Measurements from ENCODE around the gene EHBP1. TPM values are rescaled to one million over a fixed set of nuclear protein-coding genes. Genes with fewer than 3 reads are reported as not detected.

The EHBP1 gene
- polyA plus RNA-seq, 6 donors from 2014 or later, result 1.4 to 18.3 (median 16.2) TPM

DNA sequence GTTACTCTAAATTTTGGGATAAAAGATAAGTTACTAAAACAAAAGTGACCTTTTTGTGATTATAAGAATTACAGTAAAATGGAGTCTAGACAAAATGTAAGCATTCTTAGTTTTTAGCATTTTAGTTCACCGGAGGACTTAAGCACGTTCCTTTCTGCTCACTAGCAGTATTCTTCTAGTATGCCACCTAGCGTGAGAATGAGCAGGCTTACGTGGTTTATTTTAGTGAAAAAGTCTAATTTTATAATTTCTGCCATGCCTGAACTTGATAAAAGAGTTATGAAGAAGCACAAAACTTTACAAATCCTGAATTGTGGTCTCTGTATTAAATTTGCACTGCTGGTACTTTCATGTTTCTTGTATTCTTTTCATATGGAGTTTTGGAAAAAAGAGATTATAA lies 332.5 kb downstream of the EHBP1 start:
- Mint-ChIP-seq H3K9me3 (no peaks in the 10 kb centered on the region), H3K4me3 (no peak overlapping the region), H3K27ac (no peak overlapping the region), H3K4me1 (no peaks in the 10 kb centered on the region), H3K27me3 (peaks cover 0 to 4% (median 0%) of the 10 kb centered on the region in 3 donors), H3K36me3 (peaks cover 0 to 18% of the 10 kb centered on the region in 2 donors)
- no peak for ATAC-seq (ENCODE audit: low read depth in 2 of 2)
- DNase-seq, result no peak

DNA sequence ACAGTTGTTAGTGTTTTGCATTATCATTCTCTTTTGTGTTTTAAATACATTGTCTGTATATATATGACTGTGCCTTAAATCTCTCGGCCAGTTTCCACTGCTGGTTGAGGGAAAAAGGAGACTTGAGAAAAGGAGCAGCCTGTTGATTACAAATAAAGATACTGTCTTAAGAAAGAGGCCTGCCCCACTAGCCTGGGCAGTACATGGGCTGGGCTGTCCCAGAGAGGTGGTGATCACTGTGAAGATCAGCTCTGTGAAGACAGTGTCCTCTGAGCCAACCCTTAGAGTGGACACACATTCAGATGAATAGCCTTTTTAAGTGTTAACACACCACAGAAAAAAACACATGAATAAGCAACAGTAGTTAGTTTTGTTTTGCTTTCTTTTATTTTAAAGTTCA lies 335.1 kb downstream of the EHBP1 start:
- Mint-ChIP-seq H3K9me3 (peaks cover 0 to 2% (median 0%) of the 10 kb centered on the region in 7 donors), H3K36me3 (peaks cover 20 to 29% of the 10 kb centered on the region in 2 donors), H3K4me1 (no peaks in the 10 kb centered on the region), H3K27me3 (peaks cover 21 to 26% (median 22%) of the 10 kb centered on the region in 3 donors), H3K4me3 (no peak overlapping the region), H3K27ac (no peak overlapping the region)
- DNase-seq, result no peak
- ATAC-seq (ENCODE audit: low read depth in 2 of 2), result no peak

- Mint-ChIP-seq H3K4me1 (peaks cover 0 to 3% (median under 1%) of the 10 kb centered on the region in 3 donors), H3K36me3 (peaks cover 24 to 31% of the 10 kb centered on the region in 2 donors), H3K27ac (no peak overlapping the region)
These were observed 336.1 kb downstream of the EHBP1 start for GRCh38 chr2:63041592-63041991.

DNA sequence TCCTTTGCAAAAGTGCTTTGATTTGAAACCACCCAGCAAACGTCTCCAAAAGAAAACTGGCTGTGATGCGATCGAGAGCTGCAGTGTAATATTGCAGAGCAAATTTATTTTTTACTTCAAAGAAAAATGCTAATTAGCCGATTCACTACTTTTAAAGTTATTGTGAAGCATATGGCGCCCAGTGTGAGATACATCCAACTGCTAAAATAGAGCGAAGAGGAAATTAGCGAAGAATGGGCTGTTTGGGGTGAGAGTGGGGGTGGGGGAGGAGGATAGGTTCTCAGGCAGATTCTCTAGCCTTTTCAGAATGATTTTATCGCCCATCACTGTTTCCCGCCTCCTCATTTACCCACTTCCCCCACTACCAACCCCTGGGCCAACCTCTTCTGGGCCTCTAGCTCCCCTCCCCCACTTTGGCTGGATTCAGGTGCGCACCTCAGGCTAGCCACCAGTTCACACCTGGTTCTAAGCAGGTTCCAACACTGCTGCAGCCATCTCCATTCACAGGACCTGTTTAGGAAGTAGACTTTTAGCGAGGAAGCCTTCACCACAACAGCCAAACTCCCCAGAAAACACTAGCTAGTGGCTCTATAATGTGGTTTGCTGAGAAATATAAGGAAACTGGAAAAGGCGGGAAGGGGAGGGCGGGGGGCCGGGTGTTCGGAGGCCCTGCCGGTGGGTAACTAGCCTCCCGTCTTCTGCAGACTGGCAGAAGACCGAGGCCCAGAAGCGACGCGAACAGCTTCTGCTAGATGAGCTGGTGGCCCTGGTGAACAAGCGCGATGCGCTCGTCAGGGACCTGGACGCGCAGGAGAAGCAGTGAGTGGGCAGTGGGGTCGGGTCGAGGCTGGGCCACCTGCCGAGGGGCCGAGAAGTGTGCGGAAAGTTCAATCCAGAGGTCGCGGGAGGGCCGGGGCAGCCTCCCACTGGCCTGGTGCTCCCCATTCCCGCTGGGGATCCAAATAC lies 339.1 kb downstream of the EHBP1 start:
- ATAC-seq (ENCODE audit: low read depth in 2 of 2) (no peak), DNase-seq (no peak)
- Mint-ChIP-seq H3K27me3 (peaks cover 56 to 61% (median 56%) of the 10 kb centered on the region in 3 donors), H3K4me3 (peak overlapping the region in 1 of 8 donors; percentile 33), H3K36me3 (peaks cover 19 to 33% of the 10 kb centered on the region in 2 donors), H3K27ac (no peak overlapping the region), H3K4me1 (peaks cover 16 to 30% (median 27%) of the 10 kb centered on the region in 3 donors), H3K9me3 (peaks cover 0 to 4% (median 0%) of the 10 kb centered on the region in 7 donors)

More at GRCh38 chr2:63041592-63041991, 336.1 kb downstream of the EHBP1 start:
- Mint-ChIP-seq H3K9me3 (peaks cover 0 to 2% (median 0%) of the 10 kb centered on the region in 7 donors), H3K4me3 (no peak overlapping the region), H3K27me3 (peaks cover 31 to 36% (median 32%) of the 10 kb centered on the region in 3 donors)
- DNase-seq, result no peak
- no peak for ATAC-seq (ENCODE audit: low read depth in 2 of 2)

DNA sequence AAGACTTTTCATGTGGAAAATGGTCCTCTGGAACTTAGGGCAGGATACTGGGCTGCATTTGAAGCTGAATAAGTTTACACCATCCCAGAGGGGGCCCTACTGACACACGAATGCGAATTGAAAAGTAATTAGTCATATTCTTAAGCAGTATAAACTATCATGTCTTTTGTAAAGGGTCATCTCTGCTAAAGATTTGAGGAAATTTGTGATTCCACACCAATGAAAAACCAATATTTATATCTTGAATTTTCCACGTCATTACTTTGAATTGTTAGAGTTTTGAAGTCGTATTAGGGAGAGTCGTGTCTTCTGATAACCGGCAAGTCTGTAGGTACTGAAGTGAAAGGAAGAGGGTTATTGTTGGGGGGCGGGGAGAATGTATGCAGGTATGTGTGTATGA lies 341.0 kb downstream of the EHBP1 start:
- no peak for ATAC-seq (ENCODE audit: low read depth in 2 of 2)
- Mint-ChIP-seq H3K27me3 (peaks cover 67 to 76% (median 71%) of the 10 kb centered on the region in 3 donors), H3K4me1 (peaks cover 25 to 45% (median 35%) of the 10 kb centered on the region in 3 donors), H3K4me3 (peak overlapping the region in 4 of 8 donors; percentile 82 to 91 (median 90)), H3K9me3 (peaks cover 0 to 6% (median 1%) of the 10 kb centered on the region in 7 donors), H3K36me3 (peaks cover 14 to 33% of the 10 kb centered on the region in 2 donors), H3K27ac (no peak overlapping the region)
- DNase-seq, result no peak

- Mint-ChIP-seq H3K4me3 (peak overlapping the region; percentile 74 to 91 (median 85)), H3K9me3 (peaks cover 0 to 6% (median 1%) of the 10 kb centered on the region in 7 donors), H3K4me1 (peaks cover 25 to 46% (median 35%) of the 10 kb centered on the region in 3 donors), H3K27me3 (peaks cover 67 to 80% (median 71%) of the 10 kb centered on the region in 3 donors), H3K36me3 (peaks cover 14 to 33% of the 10 kb centered on the region in 2 donors), H3K27ac (peak overlapping the region in 2 of 6 donors; percentile 62 to 88)
- ATAC-seq (ENCODE audit: low read depth in 2 of 2), result no peak
- DNase-seq, result no peak
These were observed 341.4 kb downstream of the EHBP1 start for GRCh38 chr2:63046961-63047320.

DNA sequence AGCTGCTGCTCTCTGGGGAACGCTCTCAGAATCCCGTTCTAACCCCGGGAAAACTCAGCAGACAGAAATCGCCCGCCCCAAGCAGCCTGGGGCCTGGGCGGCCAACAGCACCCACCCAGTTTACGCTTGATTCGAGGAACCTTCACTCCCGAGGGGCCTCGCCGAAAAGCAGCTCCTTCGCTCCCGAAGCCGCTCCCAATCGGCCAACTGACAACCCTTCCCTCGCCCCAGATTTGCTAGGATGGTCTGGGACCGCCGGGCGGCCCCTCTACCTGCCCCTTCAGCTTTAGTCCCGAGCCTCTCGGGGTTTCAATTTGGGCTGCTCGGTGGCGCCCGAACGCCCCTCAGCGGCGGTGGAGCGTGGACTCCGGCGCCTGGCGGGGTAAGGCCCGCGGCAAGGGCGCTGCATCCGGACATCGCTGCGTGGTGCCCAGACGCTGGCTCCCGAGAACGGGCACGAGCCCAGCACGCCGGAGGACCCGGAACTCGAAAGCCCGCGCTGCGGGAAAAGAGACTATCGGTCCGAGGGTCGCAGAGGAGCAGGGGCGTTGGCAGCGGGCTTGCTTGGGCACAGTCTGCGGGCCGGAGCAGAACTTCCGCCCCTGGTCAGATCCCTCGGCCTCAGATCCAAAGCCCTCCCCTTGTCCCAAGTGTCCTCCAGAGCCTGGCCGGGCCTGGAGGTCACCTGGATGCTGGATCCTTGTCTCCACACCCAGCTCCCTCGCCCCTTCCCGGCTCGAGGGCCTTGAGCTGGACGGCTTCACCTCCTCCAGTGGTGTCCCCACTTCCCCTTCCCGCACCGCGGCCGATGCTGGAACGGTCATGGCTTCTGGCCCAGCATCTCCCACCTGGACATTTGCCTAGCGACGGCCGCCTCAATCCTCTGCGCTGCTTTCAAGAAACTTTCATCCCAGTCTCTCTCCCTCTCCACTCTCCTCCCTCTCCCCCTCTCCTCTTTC lies 342.1 kb downstream of the EHBP1 start:
- peaks cover 14 to 33% of the 10 kb centered on the region in 2 donors for H3K36me3 Mint-ChIP-seq
- peaks cover 0 to 9% (median 1%) of the 10 kb centered on the region in 7 donors for H3K9me3 Mint-ChIP-seq
- peak overlapping the region; percentile 74 to 91 (median 85) for H3K4me3 Mint-ChIP-seq
- DNase-seq, result peak; percentile 29
- peaks cover 73 to 87% (median 77%) of the 10 kb centered on the region in 3 donors for H3K27me3 Mint-ChIP-seq
- H3K27ac Mint-ChIP-seq, result peak overlapping the region in 5 of 6 donors; percentile 36 to 88 (median 74)
- peak; percentile 9 to 17 for ATAC-seq (ENCODE audit: low read depth in 2 of 2)
- H3K4me1 Mint-ChIP-seq, result peaks cover 25 to 53% (median 41%) of the 10 kb centered on the region in 3 donors

- peak; percentile 21 for DNase-seq
- peaks cover 81 to 94% (median 86%) of the 10 kb centered on the region in 3 donors for H3K27me3 Mint-ChIP-seq
- peaks cover 14 to 32% of the 10 kb centered on the region in 2 donors for H3K36me3 Mint-ChIP-seq
- no peak for ATAC-seq (ENCODE audit: low read depth in 2 of 2)
- peaks cover 32 to 62% (median 50%) of the 10 kb centered on the region in 3 donors for H3K4me1 Mint-ChIP-seq
- H3K9me3 Mint-ChIP-seq, result peaks cover 0 to 9% (median 1%) of the 10 kb centered on the region in 7 donors
- H3K4me3 Mint-ChIP-seq, result peak overlapping the region; percentile 74 to 93 (median 90)
- H3K27ac Mint-ChIP-seq, result peak overlapping the region in 5 of 6 donors; percentile 4 to 74 (median 49)
These were observed 343.1 kb downstream of the EHBP1 start for GRCh38 chr2:63048367-63049171.

- Mint-ChIP-seq H3K27ac (peak overlapping the region in 5 of 6 donors; percentile 49 to 93 (median 74)), H3K9me3 (peaks cover 0 to 9% (median 4%) of the 10 kb centered on the region in 7 donors), H3K4me1 (peaks cover 39 to 71% (median 58%) of the 10 kb centered on the region in 3 donors), H3K27me3 (peaks cover 80 to 94% (median 86%) of the 10 kb centered on the region in 3 donors), H3K36me3 (peaks cover 15 to 24% of the 10 kb centered on the region in 2 donors), H3K4me3 (peak overlapping the region; percentile 86 to 93 (median 91))
- DNase-seq (peak; percentile 30), ATAC-seq (ENCODE audit: low read depth in 2 of 2) (no peak)
These were observed 343.9 kb downstream of the EHBP1 start for GRCh38 chr2:63049211-63049969.

DNA sequence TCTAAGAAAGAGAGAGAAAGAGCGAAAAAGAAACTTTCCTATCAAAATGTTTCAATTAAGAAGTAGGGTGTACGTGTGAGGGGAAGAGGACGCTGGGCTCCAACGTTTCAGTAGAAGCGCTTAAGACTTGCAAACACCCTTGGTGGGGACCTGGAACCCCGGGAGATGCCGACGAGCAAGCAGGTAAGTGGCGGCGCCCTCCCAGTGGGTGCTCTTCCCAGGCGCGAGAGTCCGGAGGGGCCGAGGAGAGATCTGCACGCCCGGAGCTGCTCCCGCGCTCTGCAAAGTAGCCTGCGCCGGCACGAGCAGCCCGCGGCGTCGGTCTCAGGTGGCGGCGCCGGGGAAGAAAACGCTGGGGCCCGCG lies 344.4 kb downstream of the EHBP1 start:
- peak; percentile 15 to 20 for ATAC-seq (ENCODE audit: low read depth in 2 of 2)
- peak overlapping the region in 4 of 6 donors; percentile 7 to 93 (median 52) for H3K27ac Mint-ChIP-seq
- H3K27me3 Mint-ChIP-seq, result peaks cover 80 to 94% (median 86%) of the 10 kb centered on the region in 3 donors
- H3K9me3 Mint-ChIP-seq, result peaks cover 0 to 12% (median 7%) of the 10 kb centered on the region in 7 donors
- peaks cover 16 to 23% of the 10 kb centered on the region in 2 donors for H3K36me3 Mint-ChIP-seq
- H3K4me1 Mint-ChIP-seq, result peaks cover 44 to 76% (median 64%) of the 10 kb centered on the region in 3 donors
- peak overlapping the region; percentile 86 to 93 (median 91) for H3K4me3 Mint-ChIP-seq
- peak; percentile 39 for DNase-seq

- H3K4me1 Mint-ChIP-seq, result peaks cover 46 to 82% (median 69%) of the 10 kb centered on the region in 3 donors
- DNase-seq, result peak; percentile 57
- H3K27ac Mint-ChIP-seq, result peak within 1 kb of the TSS in 4 of 6 donors; percentile 7 to 93 (median 52)
- peaks cover 79 to 94% (median 86%) of the 10 kb centered on the region in 3 donors for H3K27me3 Mint-ChIP-seq
- peaks cover 0 to 12% (median 7%) of the 10 kb centered on the region in 7 donors for H3K9me3 Mint-ChIP-seq
- peaks cover 11 to 20% of the 10 kb centered on the region in 2 donors for H3K36me3 Mint-ChIP-seq
- peak within 1 kb of the TSS; percentile 86 to 93 (median 91) for H3K4me3 Mint-ChIP-seq
- peak; percentile 55 to 75 for ATAC-seq (ENCODE audit: low read depth in 2 of 2)
These were observed 345.0 kb downstream of the EHBP1 start, which contains the start of gene OTX1 for GRCh38 chr2:63050334-63051041. Gene OTX1, plus strand, starts transcription at chr2:63050830. Its CDS starts 2,161 bp downstream, at chr2:63052991.

Data from naive B cell (primary cell).